ENCODE measurements around the gene GTF2H4. TPM values are rescaled to one million over a fixed set of nuclear protein-coding genes. Genes with fewer than 3 reads are reported as not detected.

The GTF2H4 gene
- total and polyA plus RNA-seq, 2 donors (not counting 1 experiment from before 2014, with no cell fraction given) = 12.2 to 15.3 TPM

DNA sequence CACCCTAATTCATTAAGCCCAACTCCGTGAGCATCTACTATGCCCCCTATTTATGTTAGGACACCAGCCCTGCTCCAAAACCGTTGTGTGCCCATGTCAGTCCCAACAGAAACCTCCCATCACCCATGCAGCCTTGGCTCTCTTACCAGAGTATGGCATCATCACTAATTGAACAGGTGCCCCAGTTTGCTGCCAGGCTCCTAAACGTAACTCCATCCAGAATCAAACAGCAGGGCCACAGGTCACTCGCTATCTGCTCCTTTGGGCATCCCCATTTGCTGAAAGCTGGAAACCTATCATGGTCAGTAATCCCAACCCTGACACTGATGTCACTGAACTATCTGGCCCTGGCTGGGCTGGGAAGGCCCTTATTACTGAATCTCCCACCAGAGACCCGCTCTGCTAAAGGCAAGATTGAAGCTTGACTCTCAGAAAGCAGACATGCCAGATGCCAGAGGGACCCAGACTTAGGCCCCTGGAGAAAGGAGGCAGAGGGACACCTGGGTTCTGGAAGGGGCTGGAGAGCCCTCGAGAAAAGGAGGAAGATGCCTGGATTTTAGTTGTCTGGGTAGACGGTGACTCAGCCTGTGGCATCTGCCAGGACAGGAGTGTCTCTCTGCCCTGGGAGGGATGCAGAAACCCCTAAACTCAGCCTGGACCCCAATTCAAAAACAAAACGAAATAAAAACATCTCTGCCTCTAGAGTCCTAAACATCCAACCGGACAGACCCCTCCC is 46.8 kb downstream of the GTF2H4 start:
- no peak overlapping the region for H3K9ac ChIP-seq (ENCODE audit: insufficient read depth, low read length)
- no peak for DNase-seq (ENCODE audit: low read depth in 2 of 2)
- H3K4me3 ChIP-seq (replicated peaks in 1 of 4; ENCODE audit: control extremely low read depth in 1 of 4, insufficient read depth in 1 of 4, low read depth in 3 of 4, low read length in 4 of 4) = peak overlapping the region in 3 of 4 experiments; percentile 41 to 47 (median 43)
- TF ChIP-seq CTCF (conservative IDR thresholded peaks at IDR 0.05 in 1 of 2, IDR thresholded peaks at IDR 0.05 in 1 of 2; ENCODE audit: low read depth in 1 of 2, low read length in 2 of 2) = no peak
- no peak for TF ChIP-seq EZH2 (IDR thresholded peaks at IDR 0.05; ENCODE audit: low read length, missing control alignments)
- no peaks in the 10 kb centered on the region for H3K9me3 ChIP-seq (ENCODE audit: control insufficient read depth, insufficient read depth, low read depth, low read length)
- H3K79me2 ChIP-seq (ENCODE audit: control insufficient read depth, insufficient read depth, low read length) = no peaks in the 10 kb centered on the region
- no peak overlapping the region for H3K27ac ChIP-seq (ENCODE audit: insufficient read depth, low read length)
- H3K4me1 ChIP-seq (ENCODE audit: control insufficient read depth, extremely low read depth, insufficient read depth, low read length) = no peaks in the 10 kb centered on the region
- H3K4me2 ChIP-seq (ENCODE audit: extremely low read depth, insufficient read depth, low read length) = peak overlapping the region; percentile 77
- no peaks in the 10 kb centered on the region for H3K36me3 ChIP-seq (ENCODE audit: control insufficient read depth, insufficient read depth, low read length)
- peaks cover 26% of the 10 kb centered on the region for H3K27me3 ChIP-seq (ENCODE audit: control insufficient read depth, insufficient read depth, low read length)
- no peak overlapping the region for H2AFZ ChIP-seq (ENCODE audit: low read length)
- H4K20me1 ChIP-seq (ENCODE audit: control insufficient read depth, extremely low read depth, insufficient read depth, low read length) = no peaks in the 10 kb centered on the region

GRCh38 chr6:30955367-30956042 is 47.5 kb downstream of the GTF2H4 start:
- peak overlapping the region; percentile 32 to 47 (median 42) for H3K4me3 ChIP-seq (replicated peaks in 1 of 4; ENCODE audit: control extremely low read depth in 1 of 4, insufficient read depth in 1 of 4, low read depth in 3 of 4, low read length in 4 of 4)
- H3K4me1 ChIP-seq (ENCODE audit: control insufficient read depth, extremely low read depth, insufficient read depth, low read length) = no peaks in the 10 kb centered on the region
- H3K9ac ChIP-seq (ENCODE audit: insufficient read depth, low read length) = peak overlapping the region; percentile 49
- no peaks in the 10 kb centered on the region for H3K79me2 ChIP-seq (ENCODE audit: control insufficient read depth, insufficient read depth, low read length)
- peaks cover 26% of the 10 kb centered on the region for H3K27me3 ChIP-seq (ENCODE audit: control insufficient read depth, insufficient read depth, low read length)
- TF ChIP-seq EZH2 (IDR thresholded peaks at IDR 0.05; ENCODE audit: low read length, missing control alignments) (no peak), CTCF (conservative IDR thresholded peaks at IDR 0.05 in 1 of 2, IDR thresholded peaks at IDR 0.05 in 1 of 2; ENCODE audit: low read depth in 1 of 2, low read length in 2 of 2) (no peak)
- no peaks in the 10 kb centered on the region for H3K9me3 ChIP-seq (ENCODE audit: control insufficient read depth, insufficient read depth, low read depth, low read length)
- peak overlapping the region; percentile 73 for H2AFZ ChIP-seq (ENCODE audit: low read length)
- no peak overlapping the region for H3K27ac ChIP-seq (ENCODE audit: insufficient read depth, low read length)
- H3K4me2 ChIP-seq (ENCODE audit: extremely low read depth, insufficient read depth, low read length) = peak overlapping the region; percentile 77
- no peaks in the 10 kb centered on the region for H3K36me3 ChIP-seq (ENCODE audit: control insufficient read depth, insufficient read depth, low read length)
- peak; percentile 22 to 44 for DNase-seq (ENCODE audit: low read depth in 2 of 2)
- no peaks in the 10 kb centered on the region for H4K20me1 ChIP-seq (ENCODE audit: control insufficient read depth, extremely low read depth, insufficient read depth, low read length)

- no peak overlapping the region for H2AFZ ChIP-seq (ENCODE audit: low read length)
- H4K20me1 ChIP-seq (ENCODE audit: control insufficient read depth, extremely low read depth, insufficient read depth, low read length) = no peaks in the 10 kb centered on the region
- no peak overlapping the region for H3K27ac ChIP-seq (ENCODE audit: insufficient read depth, low read length)
- TF ChIP-seq EZH2 (IDR thresholded peaks at IDR 0.05; ENCODE audit: low read length, missing control alignments) = no peak
- TF ChIP-seq CTCF (conservative IDR thresholded peaks at IDR 0.05 in 1 of 2, IDR thresholded peaks at IDR 0.05 in 1 of 2; ENCODE audit: low read depth in 1 of 2, low read length in 2 of 2) = no peak
- H3K9me3 ChIP-seq (ENCODE audit: control insufficient read depth, insufficient read depth, low read depth, low read length) = no peaks in the 10 kb centered on the region
- H3K4me2 ChIP-seq (ENCODE audit: extremely low read depth, insufficient read depth, low read length) = no peak overlapping the region
- H3K79me2 ChIP-seq (ENCODE audit: control insufficient read depth, insufficient read depth, low read length) = no peaks in the 10 kb centered on the region
- DNase-seq (ENCODE audit: low read depth in 2 of 2) = no peak
- H3K27me3 ChIP-seq (ENCODE audit: control insufficient read depth, insufficient read depth, low read length) = peaks cover 18% of the 10 kb centered on the region
- no peak overlapping the region for H3K9ac ChIP-seq (ENCODE audit: insufficient read depth, low read length)
- no peak overlapping the region for H3K4me3 ChIP-seq (replicated peaks in 1 of 4; ENCODE audit: control extremely low read depth in 1 of 4, insufficient read depth in 1 of 4, low read depth in 3 of 4, low read length in 4 of 4)
- H3K36me3 ChIP-seq (ENCODE audit: control insufficient read depth, insufficient read depth, low read length) = no peaks in the 10 kb centered on the region
- H3K4me1 ChIP-seq (ENCODE audit: control insufficient read depth, extremely low read depth, insufficient read depth, low read length) = no peaks in the 10 kb centered on the region
Observed at GRCh38 chr6:30957716-30958115, 49.7 kb downstream of the GTF2H4 start.

All from fibroblast of lung (primary cell).